ENCODE data around the gene IFT20.

IFT20 gene

GRCh38 chr17:28335959-28336871 lies 943 bp upstream of the IFT20 start:
- DNase-seq (ENCODE audit: low spot score): peak; percentile 58

- DNase-seq (ENCODE audit: low spot score): no peak
These were observed 539 bp downstream of the IFT20 start for GRCh38 chr17:28334666-28335200.

GRCh38 chr17:28334171-28334570 lies 1.1 kb downstream of the IFT20 start:
- no peak for DNase-seq (ENCODE audit: low spot score)

GRCh38 chr17:28333083-28333746 lies 2.1 kb downstream of the IFT20 start:
- no peak for DNase-seq (ENCODE audit: low spot score)

- DNase-seq (ENCODE audit: low spot score): no peak
These were observed 3.3 kb downstream of the IFT20 start for GRCh38 chr17:28331891-28332420.

- DNase-seq (ENCODE audit: low spot score): no peak
These were observed 4.6 kb downstream of the IFT20 start for GRCh38 chr17:28330671-28331070.

- DNase-seq (ENCODE audit: low spot score): no peak
These were observed 6.9 kb downstream of the IFT20 start for GRCh38 chr17:28328325-28328724.

GRCh38 chr17:28327709-28328108 lies 7.6 kb downstream of the IFT20 start:
- no peak for DNase-seq (ENCODE audit: low spot score)

GRCh38 chr17:28327031-28327607 lies 8.2 kb downstream of the IFT20 start:
- no peak for DNase-seq (ENCODE audit: low spot score)

GRCh38 chr17:28326114-28326513 lies 9.2 kb downstream of the IFT20 start:
- no peak for DNase-seq (ENCODE audit: low spot score)

- no peak for DNase-seq (ENCODE audit: low spot score)
These were observed 10.1 kb downstream of the IFT20 start for GRCh38 chr17:28325211-28325610.

- DNase-seq (ENCODE audit: low spot score): no peak
These were observed 10.5 kb downstream of the IFT20 start for GRCh38 chr17:28324781-28325180.

- DNase-seq (ENCODE audit: low spot score): no peak
These were observed 11.0 kb downstream of the IFT20 start for GRCh38 chr17:28324267-28324745.

- no peak for DNase-seq (ENCODE audit: low spot score)
These were observed 14.8 kb downstream of the IFT20 start for GRCh38 chr17:28320215-28321061.

GRCh38 chr17:28319598-28319935 lies 15.7 kb downstream of the IFT20 start:
- DNase-seq (ENCODE audit: low spot score): no peak

GRCh38 chr17:28318759-28319597 lies 16.3 kb downstream of the IFT20 start, which contains the start of gene TMEM97:
Gene TMEM97 (plus strand): TSS chr17:28319200. CDS start chr17:28319240, 40 bp downstream.
- peak; percentile 96 for DNase-seq (ENCODE audit: low spot score)

- DNase-seq (ENCODE audit: low spot score): peak; percentile 32
These were observed 17.1 kb downstream of the IFT20 start for GRCh38 chr17:28317966-28318758.

- no peak for DNase-seq (ENCODE audit: low spot score)
These were observed 17.9 kb downstream of the IFT20 start for GRCh38 chr17:28317099-28317965.
